Neural cell (in vitro differentiated cells): Measurements from ENCODE around the gene APBA3. TPM values are rescaled to one million over a fixed set of nuclear protein-coding genes. Genes with fewer than 3 reads are reported as not detected.

Experiments
- H2AFZ ChIP-seq: fragments of 200-600, 300-800 bp; sonication (generic), shearing (Covaris generic); 2 replicates; pipeline ENCODE4 v1.6.0; 2014; ENCODE audit warnings: low read depth, mild to moderate bottlenecking, antibody characterized with exemption, low read length, moderate library complexity
- H3F3A ChIP-seq: fragments of 200-600 bp; shearing (Covaris generic); 2 replicates; pipeline ENCODE4 v1.6.1; 2016; ENCODE audit warnings: mild to moderate bottlenecking, moderate library complexity, mixed read lengths, antibody characterized with exemption, low read length; ENCODE audit not compliant: insufficient read depth, poor library complexity, severe bottlenecking
- H3K27ac ChIP-seq: fragments of 200-600, 300-800 bp; sonication (generic), shearing (Covaris generic); 2 replicates; pipeline ENCODE4 v1.5.1; 2014; ENCODE audit warnings: mild to moderate bottlenecking, low read length, moderate library complexity
- H3K27me3 ChIP-seq: fragments of 300-800, 200-600 bp; sonication (generic), shearing (Covaris generic); 2 replicates; pipeline ENCODE4 v1.6.0; 2014; ENCODE audit warnings: mild to moderate bottlenecking, low read depth, low read length, moderate library complexity; ENCODE audit not compliant: insufficient read depth
- H3K36me3 ChIP-seq: fragments of 300-800, 200-600 bp; sonication (generic), shearing (Covaris generic); 2 replicates; pipeline ENCODE4 v1.5.1; 2014; ENCODE audit warnings: mild to moderate bottlenecking, antibody characterized with exemption, low read length, moderate library complexity; ENCODE audit not compliant: insufficient read depth
- H3K4me2 ChIP-seq: fragments of 300-800, 200-600 bp; sonication (generic), shearing (Covaris generic); 2 replicates; pipeline ENCODE4 v1.6.0; 2014; ENCODE audit warnings: mild to moderate bottlenecking, low read length
- H3K4me3 ChIP-seq: fragments of 300-800, 200-600 bp; sonication (generic), shearing (Covaris generic); 2 replicates; pipeline ENCODE4 v1.5.1; 2014; ENCODE audit warnings: mild to moderate bottlenecking, low read length, moderate library complexity
- H3K79me2 ChIP-seq: fragments of 200-600 bp; shearing (Covaris generic); replicated peaks from 2 replicates; pipeline ENCODE4 v1.6.0; 2014; ENCODE audit warnings: mild to moderate bottlenecking, low read length, moderate library complexity; ENCODE audit not compliant: insufficient read depth
- H3K9ac ChIP-seq: fragments of 300-800, 200-600 bp; sonication (generic), shearing (Covaris generic); 2 replicates; pipeline ENCODE4 v1.6.1; 2016; ENCODE audit warnings: mild to moderate bottlenecking, low read length, mixed read lengths
- H3K9me2 ChIP-seq: fragments of 200-600 bp; shearing (Covaris generic); 2 replicates; pipeline ENCODE4 v1.6.1; 2016; ENCODE audit warnings: mild to moderate bottlenecking, low read length, mixed read lengths; ENCODE audit not compliant: insufficient read depth
- H3K9me3 ChIP-seq: fragments of 200-600, 300-800 bp; sonication (generic), shearing (Covaris generic); 2 replicates; pipeline ENCODE4 v1.6.1; 2016; ENCODE audit warnings: mild to moderate bottlenecking, mixed run types, low read length, moderate library complexity, mixed read lengths
- H4K20me1 ChIP-seq: fragments of 200-600 bp; shearing (Covaris generic); 2 replicates; pipeline ENCODE4 v1.6.1; 2016; ENCODE audit warnings: mild to moderate bottlenecking, mixed run types; ENCODE audit not compliant: insufficient read depth
- CTCF ChIP-seq: fragments of 450-650 bp; IDR thresholded peaks from 2 replicates; pipeline ENCODE4 v1.5.1; 2014; ENCODE audit warnings: antibody characterized with exemption, mild to moderate bottlenecking, moderate library complexity; ENCODE audit not compliant: poor library complexity, severe bottlenecking
- EP300 ChIP-seq: fragments of 450-650 bp; conservative IDR thresholded peaks from 2 replicates; pipeline ENCODE4 v1.6.1; 2014; ENCODE audit warnings: antibody characterized with exemption, mild to moderate bottlenecking, moderate library complexity; ENCODE audit not compliant: poor library complexity, severe bottlenecking
- EZH2 ChIP-seq: fragments of 200-600, 300-800 bp; shearing (Covaris generic), sonication (generic); IDR thresholded peaks from 2 replicates; pipeline ENCODE4 v1.6.1; 2014; ENCODE audit warnings: antibody characterized with exemption, low read length, borderline replicate concordance, mild to moderate bottlenecking; ENCODE audit not compliant: insufficient read depth, poor library complexity, severe bottlenecking
- MXI1 ChIP-seq: fragments of 450-650 bp; conservative IDR thresholded peaks from 2 replicates; pipeline ENCODE4 v1.6.1; 2014; ENCODE audit warnings: antibody characterized with exemption, mild to moderate bottlenecking; ENCODE audit not compliant: poor library complexity, severe bottlenecking
- POLR2AphosphoS5 ChIP-seq: IDR thresholded peaks from 2 replicates; pipeline ENCODE4 v1.6.1; 2012
- RAD21 ChIP-seq: fragments of 450-650 bp; conservative IDR thresholded peaks from 2 replicates; pipeline ENCODE4 v1.6.1; 2014; ENCODE audit warnings: antibody characterized with exemption, mild to moderate bottlenecking, moderate library complexity
- SMC3 ChIP-seq: fragments of 450-650 bp; conservative IDR thresholded peaks from 2 replicates; pipeline ENCODE4 v1.6.1; 2014; ENCODE audit warnings: antibody characterized with exemption, mild to moderate bottlenecking, moderate library complexity; ENCODE audit not compliant: poor library complexity
- TAF1 ChIP-seq: IDR thresholded peaks from 2 replicates; pipeline ENCODE4 v1.6.1; 2012; ENCODE audit warnings: low read depth
- polyA plus RNA-seq: library from polyadenylated mRNA; depleted of rRNA; stranded (reverse); fragments of >200 nt; gene quantifications from 2 replicates; pipeline ENCODE4 v1.2.3, GENCODE V29; 2014
- TF ChIP-seq, protein P1 (sequence below): IDR thresholded peaks from 2 replicates; pipeline ENCODE4 v1.6.1; 2012; ENCODE audit warnings: borderline replicate concordance

APBA3 gene
- polyA plus RNA-seq, 1 donor from 2014 or later: 37.1 TPM

DNA sequence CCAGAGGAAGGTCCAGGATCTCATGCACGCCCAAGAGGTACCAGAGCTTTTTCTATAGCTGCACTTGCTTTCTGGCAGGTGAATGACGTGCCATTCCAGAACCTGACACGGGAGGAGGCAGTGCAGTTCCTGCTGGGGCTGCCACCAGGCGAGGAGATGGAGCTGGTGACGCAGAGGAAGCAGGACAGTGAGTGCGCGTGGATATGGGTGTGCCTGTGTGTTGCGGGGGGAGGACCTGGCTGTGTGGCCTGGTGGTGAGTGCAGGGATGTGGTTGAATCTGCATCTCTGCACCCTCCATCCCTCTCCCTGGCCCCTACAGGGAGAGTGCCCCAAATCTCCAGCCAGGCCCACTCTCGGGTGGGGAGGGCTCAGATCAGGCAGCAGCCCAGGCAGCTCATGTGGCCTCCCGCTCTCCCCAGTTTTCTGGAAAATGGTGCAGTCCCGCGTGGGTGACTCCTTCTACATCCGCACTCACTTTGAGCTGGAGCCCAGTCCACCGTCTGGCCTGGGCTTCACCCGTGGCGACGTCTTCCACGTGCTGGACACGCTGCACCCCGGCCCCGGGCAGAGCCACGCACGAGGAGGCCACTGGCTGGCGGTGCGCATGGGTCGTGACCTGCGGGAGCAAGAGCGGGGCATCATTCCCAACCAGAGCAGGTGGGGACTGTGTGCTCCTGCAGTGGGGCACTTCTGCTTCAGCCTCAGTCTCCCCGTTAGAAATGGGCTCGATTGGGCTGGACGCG is 22.8 kb downstream of the APBA3 start:
- no peaks in the 10 kb centered on the region for H3K79me2 ChIP-seq
- no peaks in the 10 kb centered on the region for H4K20me1 ChIP-seq
- no peak overlapping the region for H3K27ac ChIP-seq
- H2AFZ ChIP-seq: no peak overlapping the region
- no peak overlapping the region for H3K4me2 ChIP-seq
- H3K27me3 ChIP-seq: no peaks in the 10 kb centered on the region
- no peak overlapping the region for H3K4me3 ChIP-seq
- no peak for TF ChIP-seq CTCF
- no peak for TF ChIP-seq SMC3
- TF ChIP-seq MXI1: no peak
- no peak overlapping the region for H3K9ac ChIP-seq
- H3K9me3 ChIP-seq: no peaks in the 10 kb centered on the region
- H3K9me2 ChIP-seq: no peaks in the 10 kb centered on the region
- no peaks in the 10 kb centered on the region for H3K36me3 ChIP-seq
- H3F3A ChIP-seq: no peaks in the 10 kb centered on the region

DNA sequence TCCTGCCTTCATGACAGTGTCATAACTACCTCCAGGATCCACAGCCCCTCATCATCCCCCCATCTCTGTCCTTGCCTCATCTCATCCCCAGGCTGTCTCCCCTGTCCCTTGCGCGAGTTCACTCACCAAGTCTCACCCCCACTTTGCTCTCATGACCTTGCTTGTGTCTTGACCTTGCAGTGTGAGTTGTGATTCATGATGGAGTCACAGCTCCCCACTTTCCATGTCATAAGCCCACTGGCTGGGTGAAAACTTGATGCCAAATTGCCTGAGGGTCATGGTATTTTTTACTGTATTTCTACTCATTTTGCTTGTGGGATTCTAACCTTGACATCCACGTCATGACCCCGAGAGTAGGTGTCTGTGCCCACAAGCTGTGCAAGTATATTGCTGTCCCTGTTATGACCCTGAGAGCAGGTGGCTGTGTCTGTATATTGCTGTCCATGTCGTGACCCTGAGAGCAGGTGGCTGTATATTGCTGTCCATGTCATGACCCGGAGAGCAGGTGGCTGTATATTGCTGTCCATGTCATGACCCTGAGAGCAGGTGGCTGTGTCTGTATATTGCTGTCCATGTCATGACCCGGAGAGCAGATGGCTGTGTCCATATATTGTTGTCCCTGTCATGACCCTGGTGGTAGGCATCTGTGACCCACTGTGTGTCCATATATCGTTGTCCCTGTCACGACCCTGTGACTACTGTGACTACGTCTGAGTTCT is 23.8 kb downstream of the APBA3 start:
- H2AFZ ChIP-seq: no peak overlapping the region
- no peak overlapping the region for H3K4me2 ChIP-seq
- no peak overlapping the region for H3K27ac ChIP-seq
- H4K20me1 ChIP-seq: no peaks in the 10 kb centered on the region
- no peaks in the 10 kb centered on the region for H3K27me3 ChIP-seq
- H3K79me2 ChIP-seq: no peaks in the 10 kb centered on the region
- H3K9ac ChIP-seq: no peak overlapping the region
- H3K36me3 ChIP-seq: no peaks in the 10 kb centered on the region
- no peak overlapping the region for H3K4me3 ChIP-seq
- no peaks in the 10 kb centered on the region for H3F3A ChIP-seq
- no peak for TF ChIP-seq TAF1
- no peak for TF ChIP-seq MXI1
- H3K9me2 ChIP-seq: no peaks in the 10 kb centered on the region
- no peaks in the 10 kb centered on the region for H3K9me3 ChIP-seq

DNA sequence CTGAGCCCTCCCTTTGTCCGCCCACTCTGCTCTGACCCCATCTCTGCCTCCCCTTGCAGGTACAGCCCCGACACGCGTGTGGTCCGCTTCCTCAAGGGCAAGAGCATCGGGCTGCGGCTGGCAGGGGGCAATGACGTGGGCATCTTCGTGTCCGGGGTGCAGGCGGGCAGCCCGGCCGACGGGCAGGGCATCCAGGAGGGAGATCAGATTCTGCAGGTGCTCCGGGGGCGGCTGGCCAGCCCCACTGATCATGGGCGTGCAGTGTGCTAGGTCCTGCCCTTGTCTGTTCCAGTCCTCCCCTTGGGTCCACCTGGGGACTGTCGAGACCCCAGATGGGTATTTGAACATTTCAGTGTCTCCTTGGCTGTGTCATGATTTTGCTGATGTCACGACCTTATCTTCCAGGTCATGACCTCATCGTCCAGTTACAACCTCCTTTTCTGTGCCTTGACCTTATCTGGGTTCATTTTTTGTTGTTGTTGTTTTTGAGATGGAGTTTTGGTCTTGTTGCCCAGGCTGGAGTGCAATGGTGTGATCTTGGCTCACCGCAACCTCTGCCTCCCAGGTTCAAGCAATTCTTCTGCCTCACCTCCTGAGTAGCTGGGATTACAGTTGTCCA is 25.3 kb downstream of the APBA3 start:
- TF ChIP-seq TAF1 (no peak), MXI1 (no peak), CTCF (no peak), EZH2 (no peak), POLR2AphosphoS5 (no peak), SMC3 (no peak), EP300 (no peak), RAD21 (no peak)
- TF ChIP-seq, protein P1, sequence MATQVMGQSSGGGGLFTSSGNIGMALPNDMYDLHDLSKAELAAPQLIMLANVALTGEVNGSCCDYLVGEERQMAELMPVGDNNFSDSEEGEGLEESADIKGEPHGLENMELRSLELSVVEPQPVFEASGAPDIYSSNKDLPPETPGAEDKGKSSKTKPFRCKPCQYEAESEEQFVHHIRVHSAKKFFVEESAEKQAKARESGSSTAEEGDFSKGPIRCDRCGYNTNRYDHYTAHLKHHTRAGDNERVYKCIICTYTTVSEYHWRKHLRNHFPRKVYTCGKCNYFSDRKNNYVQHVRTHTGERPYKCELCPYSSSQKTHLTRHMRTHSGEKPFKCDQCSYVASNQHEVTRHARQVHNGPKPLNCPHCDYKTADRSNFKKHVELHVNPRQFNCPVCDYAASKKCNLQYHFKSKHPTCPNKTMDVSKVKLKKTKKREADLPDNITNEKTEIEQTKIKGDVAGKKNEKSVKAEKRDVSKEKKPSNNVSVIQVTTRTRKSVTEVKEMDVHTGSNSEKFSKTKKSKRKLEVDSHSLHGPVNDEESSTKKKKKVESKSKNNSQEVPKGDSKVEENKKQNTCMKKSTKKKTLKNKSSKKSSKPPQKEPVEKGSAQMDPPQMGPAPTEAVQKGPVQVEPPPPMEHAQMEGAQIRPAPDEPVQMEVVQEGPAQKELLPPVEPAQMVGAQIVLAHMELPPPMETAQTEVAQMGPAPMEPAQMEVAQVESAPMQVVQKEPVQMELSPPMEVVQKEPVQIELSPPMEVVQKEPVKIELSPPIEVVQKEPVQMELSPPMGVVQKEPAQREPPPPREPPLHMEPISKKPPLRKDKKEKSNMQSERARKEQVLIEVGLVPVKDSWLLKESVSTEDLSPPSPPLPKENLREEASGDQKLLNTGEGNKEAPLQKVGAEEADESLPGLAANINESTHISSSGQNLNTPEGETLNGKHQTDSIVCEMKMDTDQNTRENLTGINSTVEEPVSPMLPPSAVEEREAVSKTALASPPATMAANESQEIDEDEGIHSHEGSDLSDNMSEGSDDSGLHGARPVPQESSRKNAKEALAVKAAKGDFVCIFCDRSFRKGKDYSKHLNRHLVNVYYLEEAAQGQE: no peak
- Histone ChIP-seq H3K27ac (no peak overlapping the region), H3K4me3 (no peak overlapping the region), H3K4me2 (no peak overlapping the region), H3K9me2 (no peaks in the 10 kb centered on the region), H3K9ac (no peak overlapping the region), H3K27me3 (no peaks in the 10 kb centered on the region), H3K36me3 (no peaks in the 10 kb centered on the region), H3K79me2 (no peaks in the 10 kb centered on the region), H3F3A (no peaks in the 10 kb centered on the region), H2AFZ (no peak overlapping the region), H3K9me3 (no peaks in the 10 kb centered on the region), H4K20me1 (no peaks in the 10 kb centered on the region)
